ENCODE data around the gene SPOPL. TPM values are rescaled to one million over a fixed set of nuclear protein-coding genes. Genes with fewer than 3 reads are reported as not detected.

Gene SPOPL
- total RNA-seq = 16.1 and 17.7 TPM in 2 replicates

GRCh38 chr2:138501425-138502254 is at the start of gene SPOPL:
Gene SPOPL, plus strand, starts transcription at chr2:138501770. Its CDS starts 48,447 bp downstream, at chr2:138550217.

